Type B pancreatic cell (in vitro differentiated cells): ENCODE data around the gene CS. TPM values are rescaled to one million over a fixed set of nuclear protein-coding genes. Genes with fewer than 3 reads are reported as not detected.

Source experiments
- DNase-seq: peaks from one replicate; pipeline ENCODE4 v3.0.0; 2021; ENCODE audit warnings: mixed read lengths; ENCODE audit not compliant: unreplicated experiment; ENCODE audit errors: extremely low spot score
- H3K27ac Mint-ChIP-seq: 2 replicates; pipeline ENCODE4 v1.8.0; 2021; ENCODE audit warnings: mild to moderate bottlenecking, mixed read lengths
- H3K27me3 Mint-ChIP-seq: 2 replicates; pipeline ENCODE4 v1.8.0; 2021; ENCODE audit warnings: mixed read lengths
- H3K36me3 Mint-ChIP-seq: 2 replicates; pipeline ENCODE4 v1.8.0; 2021; ENCODE audit warnings: mixed read lengths
- H3K4me1 Mint-ChIP-seq: one replicate; pipeline ENCODE4 v1.8.0; 2021; ENCODE audit warnings: mixed read lengths; ENCODE audit not compliant: unreplicated experiment
- H3K4me3 Mint-ChIP-seq: 2 replicates; pipeline ENCODE4 v1.8.0; 2021; ENCODE audit warnings: mild to moderate bottlenecking, mixed read lengths
- H3K9me3 Mint-ChIP-seq: 2 replicates; pipeline ENCODE4 v1.8.0; 2021; ENCODE audit warnings: mixed read lengths
- CTCF ChIP-seq: fragments of 200-600 bp; sonication (generic); conservative IDR thresholded peaks from 2 replicates; pipeline ENCODE4 v1.5.0; 2021; ENCODE audit warnings: antibody characterized with exemption, mild to moderate bottlenecking
- total RNA-seq: library from RNA; stranded (reverse); gene quantifications from 2 replicates; pipeline ENCODE4 v1.2.1, GENCODE V29; 2021; ENCODE audit warnings: low replicate concordance

Gene CS
- total RNA-seq, 1 donor from 2014 or later: 278 TPM

- H3K27ac Mint-ChIP-seq: no peak overlapping the region
- H3K27me3 Mint-ChIP-seq: no peaks in the 10 kb centered on the region
- peaks cover 17% of the 10 kb centered on the region for H3K4me1 Mint-ChIP-seq
- no peak for DNase-seq
- no peak overlapping the region for H3K4me3 Mint-ChIP-seq
- H3K36me3 Mint-ChIP-seq: peaks cover 14% of the 10 kb centered on the region
- no peaks in the 10 kb centered on the region for H3K9me3 Mint-ChIP-seq
- TF ChIP-seq CTCF: no peak
Observed at GRCh38 chr12:56304276-56304675, 4.1 kb upstream of the CS start.

GRCh38 chr12:56300644-56301464 is 724 bp upstream of the CS start:
- H3K4me3 Mint-ChIP-seq: peak overlapping the region; percentile 98
- DNase-seq: no peak
- H3K9me3 Mint-ChIP-seq: no peaks in the 10 kb centered on the region
- peak overlapping the region; percentile 94 for H3K27ac Mint-ChIP-seq
- no peaks in the 10 kb centered on the region for H3K27me3 Mint-ChIP-seq
- peaks cover 38% of the 10 kb centered on the region for H3K4me1 Mint-ChIP-seq
- TF ChIP-seq CTCF: no peak
- peaks cover 13% of the 10 kb centered on the region for H3K36me3 Mint-ChIP-seq

GRCh38 chr12:56299308-56299852 is 750 bp downstream of the CS start:
- no peak for DNase-seq
- H3K27ac Mint-ChIP-seq: peak overlapping the region; percentile 94
- H3K27me3 Mint-ChIP-seq: no peaks in the 10 kb centered on the region
- TF ChIP-seq CTCF: no peak
- peaks cover 38% of the 10 kb centered on the region for H3K4me1 Mint-ChIP-seq
- peak overlapping the region; percentile 98 for H3K4me3 Mint-ChIP-seq
- H3K36me3 Mint-ChIP-seq: peaks cover 8% of the 10 kb centered on the region
- no peaks in the 10 kb centered on the region for H3K9me3 Mint-ChIP-seq

GRCh38 chr12:56298828-56299227 is 1.3 kb downstream of the CS start:
- Mint-ChIP-seq H3K9me3 (no peaks in the 10 kb centered on the region), H3K4me1 (peaks cover 38% of the 10 kb centered on the region), H3K4me3 (peak overlapping the region; percentile 98), H3K27ac (peak overlapping the region; percentile 94), H3K36me3 (peaks cover 8% of the 10 kb centered on the region), H3K27me3 (no peaks in the 10 kb centered on the region)
- TF ChIP-seq CTCF: no peak
- DNase-seq: no peak

- Mint-ChIP-seq H3K9me3 (no peaks in the 10 kb centered on the region), H3K27ac (peak overlapping the region; percentile 23)
Observed at GRCh38 chr12:56297400-56297799, 2.7 kb downstream of the CS start.

More at GRCh38 chr12:56297400-56297799, 2.7 kb downstream of the CS start:
- Mint-ChIP-seq H3K4me3 (peak overlapping the region; percentile 67), H3K4me1 (peaks cover 38% of the 10 kb centered on the region), H3K36me3 (peaks cover 8% of the 10 kb centered on the region), H3K27me3 (no peaks in the 10 kb centered on the region)
- no peak for TF ChIP-seq CTCF
- DNase-seq: no peak
